Measurements from ENCODE around the gene BMP3.

BMP3 gene

GRCh38 chr4:81081156-81081555 lies 50.6 kb downstream of the BMP3 start:
- H3K36me3 ChIP-seq (ENCODE audit: control insufficient read depth in 2 of 2, insufficient read depth in 1 of 2, low read length in 2 of 2): no peaks in the 10 kb centered on the region
- H3K4me3 ChIP-seq (ENCODE audit: low read depth, low read length): no peak overlapping the region
- H3K4me1 ChIP-seq (ENCODE audit: control insufficient read depth, insufficient read depth, low read length): no peaks in the 10 kb centered on the region
- ChIA-PET POLR2A (no interaction called here), CTCF (no interaction called here)
- no peaks in the 10 kb centered on the region for H3K9me3 ChIP-seq (ENCODE audit: control insufficient read depth, insufficient read depth, low read depth, low read length)
- TF ChIP-seq ZNF221 (tag by site-specific recombination; IDR thresholded peaks at IDR 0.05; ENCODE audit: borderline replicate concordance) (no peak), ZNF155 (tag by site-specific recombination; IDR thresholded peaks at IDR 0.05) (no peak), ZNF121 (tag by site-specific recombination; IDR thresholded peaks at IDR 0.05) (no peak), ZNF544 (tag by site-specific recombination; IDR thresholded peaks at IDR 0.05) (no peak), ZNF704 (tag by site-specific recombination; IDR thresholded peaks at IDR 0.05) (no peak), GLI2 (tag by site-specific recombination; IDR thresholded peaks at IDR 0.05; ENCODE audit: borderline replicate concordance, low read depth) (no peak), ZSCAN18 (tag by site-specific recombination; IDR thresholded peaks at IDR 0.05) (no peak), SP7 (tag by site-specific recombination; IDR thresholded peaks at IDR 0.05) (no peak), ZBTB20 (tag by site-specific recombination; IDR thresholded peaks at IDR 0.05) (no peak), ZFP3 (tag by site-specific recombination; IDR thresholded peaks at IDR 0.05; ENCODE audit: low read depth) (no peak), BCL11A (tag by site-specific recombination; IDR thresholded peaks at IDR 0.05; ENCODE audit: low read depth) (no peak), ATF2 (tag by site-specific recombination; IDR thresholded peaks at IDR 0.05; ENCODE audit: low read depth) (no peak), WT1 (tag by site-specific recombination; IDR thresholded peaks at IDR 0.05) (no peak), ZNF341 (tag by site-specific recombination; IDR thresholded peaks at IDR 0.05; ENCODE audit: low read depth) (no peak), ZNF416 (tag by site-specific recombination; IDR thresholded peaks at IDR 0.05) (no peak)
- no peak overlapping the region for H3K27ac ChIP-seq (ENCODE audit: extremely low read depth, low read depth, low read length)

GRCh38 chr4:81084029-81084428 lies 53.5 kb downstream of the BMP3 start:
- Histone ChIP-seq H3K27ac (ENCODE audit: extremely low read depth, low read depth, low read length) (no peak overlapping the region), H3K4me3 (ENCODE audit: low read depth, low read length) (no peak overlapping the region), H3K9me3 (ENCODE audit: control insufficient read depth, insufficient read depth, low read depth, low read length) (no peaks in the 10 kb centered on the region), H3K36me3 (ENCODE audit: control insufficient read depth in 2 of 2, insufficient read depth in 1 of 2, low read length in 2 of 2) (no peaks in the 10 kb centered on the region), H3K4me1 (ENCODE audit: control insufficient read depth, insufficient read depth, low read length) (no peaks in the 10 kb centered on the region)
- POLR2A ChIA-PET: no interaction called here
- CTCF ChIA-PET: interaction anchor here (0.5 to 1.2 kb wide), 4 partner anchors 25 to 1117 kb away, joined by 3 to 5 read pairs (median 4); no protein-coding TSS in a partner anchor
- TF ChIP-seq ZNF449 (tag by site-specific recombination; IDR thresholded peaks at IDR 0.05) (no peak), ZSCAN23 (tag by site-specific recombination; IDR thresholded peaks at IDR 0.05) (no peak), GLIS2 (tag by site-specific recombination; IDR thresholded peaks at IDR 0.05) (no peak), ZNF654 (tag by site-specific recombination; IDR thresholded peaks at IDR 0.05; ENCODE audit: low read depth) (peak; percentile 17; the same call in 1 of the 2 replicates), ZNF155 (tag by site-specific recombination; IDR thresholded peaks at IDR 0.05) (no peak), ZNF10 (tag by site-specific recombination; IDR thresholded peaks at IDR 0.05) (no peak), ZNF692 (tag by site-specific recombination; IDR thresholded peaks at IDR 0.05) (no peak), ZNF529 (tag by site-specific recombination; IDR thresholded peaks at IDR 0.05; ENCODE audit: insufficient replicate concordance) (no peak)
